UCSD-AML1 (cell line): ENCODE data around the gene RELB.
A peak's percentile ranks its signal among the peaks of the same experiment; 100 is the strongest.
"Not testable (repeated sequence)": the region's sequence is repeated elsewhere in the genome, so short reads cannot be mapped to it uniquely, and the experiment has no call there.

Experiments
- DNase-seq: peaks from one replicate; lab custom pipeline; 2025; ENCODE audit not compliant: unreplicated experiment; lab: John Stamatoyannopoulos, UW

RELB gene

DNA sequence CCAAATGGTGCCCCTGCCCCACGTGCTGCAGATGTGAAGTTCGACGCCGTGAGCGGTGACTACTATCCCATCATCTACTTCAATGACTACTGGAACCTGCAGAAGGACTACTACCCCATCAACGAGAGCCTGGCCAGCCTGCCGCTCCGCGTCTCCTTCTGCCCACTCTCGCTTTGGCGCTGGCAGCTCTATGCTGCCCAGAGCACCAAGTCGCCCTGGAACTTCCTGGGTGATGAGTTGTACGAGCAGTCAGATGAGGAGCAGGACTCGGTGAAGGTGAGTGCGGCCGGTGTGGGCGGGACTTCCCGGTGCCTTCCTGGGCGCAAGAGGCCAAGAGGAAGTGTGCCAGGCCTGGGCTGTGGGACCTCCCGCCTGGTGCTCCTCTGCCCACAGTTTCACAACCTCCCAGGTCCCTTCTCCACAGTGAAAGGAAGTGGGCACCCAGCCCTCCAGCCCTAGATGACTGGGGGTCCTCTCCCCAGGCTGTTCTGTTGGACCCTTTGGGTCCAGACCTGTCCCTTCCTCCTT, 14.1 kb upstream of the RELB start:
- DNase-seq, result no peak

DNA sequence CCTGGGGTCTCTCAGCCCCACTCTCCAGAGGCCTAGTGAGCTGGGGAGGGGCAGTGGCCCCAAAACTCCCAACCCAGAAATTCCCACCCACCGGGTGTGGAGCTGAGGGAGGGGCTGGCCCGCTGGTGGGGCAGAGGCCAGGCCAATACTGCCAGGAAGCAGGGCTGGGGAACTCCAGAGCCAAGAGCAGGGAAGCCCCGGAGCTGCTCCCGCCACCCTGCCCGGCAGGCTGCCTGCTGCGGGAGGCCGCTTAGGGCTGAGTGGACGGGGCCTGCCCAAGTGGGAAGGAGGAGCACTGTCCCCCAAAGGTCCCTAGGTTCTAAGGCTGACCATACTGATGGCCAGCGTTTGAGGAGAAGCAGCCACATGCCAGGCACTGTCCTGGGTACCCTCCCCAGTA, 13.0 kb upstream of the RELB start:
- no peak for DNase-seq

DNA sequence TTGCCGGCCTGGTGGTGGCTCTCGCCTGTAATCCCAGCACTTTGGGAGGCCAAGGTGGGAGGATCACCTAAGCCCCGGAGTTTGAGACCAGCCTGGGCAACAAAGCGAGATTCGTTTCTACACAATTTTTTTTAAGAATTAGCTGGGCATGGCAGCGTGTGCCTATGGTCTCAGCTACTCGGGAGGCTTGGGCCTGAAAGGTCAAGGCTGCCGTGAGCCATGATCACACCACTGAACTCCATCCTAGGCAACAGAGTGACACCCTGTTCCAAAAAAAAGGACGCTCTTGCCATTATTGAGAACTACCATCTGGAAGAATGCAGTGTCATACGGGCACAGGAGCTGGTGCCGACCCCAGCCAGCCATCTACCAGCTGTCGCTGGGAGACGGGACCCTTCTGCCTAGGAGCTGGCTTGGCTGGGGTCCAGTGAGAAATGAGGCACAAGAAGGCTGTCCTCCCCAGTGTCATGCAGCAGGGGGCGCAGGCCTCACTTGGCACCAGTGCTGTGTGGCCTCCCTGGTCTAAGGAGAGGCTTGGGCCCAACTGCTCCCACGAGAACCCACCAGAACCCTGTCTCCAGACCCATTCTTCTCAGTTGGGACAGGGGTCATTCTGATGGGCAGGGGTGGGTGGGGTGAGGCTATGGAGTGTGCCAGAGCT, 12.2 kb upstream of the RELB start:
- peak; percentile 43 for DNase-seq

DNA sequence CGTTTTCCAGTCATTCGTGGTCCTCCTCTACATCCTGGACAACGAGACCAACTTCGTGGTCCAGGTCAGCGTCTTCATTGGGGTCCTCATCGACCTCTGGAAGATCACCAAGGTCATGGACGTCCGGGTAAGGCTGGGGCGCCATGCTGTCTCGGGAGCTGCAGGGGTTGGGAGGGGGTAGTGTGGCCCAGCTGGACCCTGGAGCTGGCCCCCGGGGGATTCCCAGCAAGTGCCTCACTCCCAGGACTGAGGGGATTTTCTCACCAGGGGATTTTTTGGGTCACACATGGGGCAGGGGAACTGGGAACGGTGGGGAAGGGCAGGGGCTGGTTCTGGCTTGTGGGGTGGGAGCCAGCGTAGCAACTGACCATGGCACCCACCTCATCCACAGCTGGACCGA, 10.8 kb upstream of the RELB start:
- DNase-seq, result no peak

DNA sequence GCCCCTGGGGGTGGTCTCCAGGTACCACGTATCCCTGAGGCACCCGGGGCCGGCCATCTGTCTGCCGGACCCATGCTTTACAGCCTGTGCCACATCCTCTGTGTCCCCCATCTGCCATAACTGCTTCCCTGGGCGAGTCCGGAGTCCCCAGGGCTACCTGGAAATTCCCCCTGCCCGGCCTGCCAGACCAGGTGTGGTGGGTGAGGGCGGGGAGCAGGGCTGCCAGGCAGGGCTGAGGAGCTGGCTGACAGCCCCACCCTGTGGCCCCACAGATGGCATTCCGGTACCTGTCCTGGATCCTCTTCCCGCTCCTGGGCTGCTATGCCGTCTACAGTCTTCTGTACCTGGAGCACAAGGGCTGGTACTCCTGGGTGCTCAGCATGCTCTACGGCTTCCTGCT, 10.3 kb upstream of the RELB start:
- no peak for DNase-seq

DNA sequence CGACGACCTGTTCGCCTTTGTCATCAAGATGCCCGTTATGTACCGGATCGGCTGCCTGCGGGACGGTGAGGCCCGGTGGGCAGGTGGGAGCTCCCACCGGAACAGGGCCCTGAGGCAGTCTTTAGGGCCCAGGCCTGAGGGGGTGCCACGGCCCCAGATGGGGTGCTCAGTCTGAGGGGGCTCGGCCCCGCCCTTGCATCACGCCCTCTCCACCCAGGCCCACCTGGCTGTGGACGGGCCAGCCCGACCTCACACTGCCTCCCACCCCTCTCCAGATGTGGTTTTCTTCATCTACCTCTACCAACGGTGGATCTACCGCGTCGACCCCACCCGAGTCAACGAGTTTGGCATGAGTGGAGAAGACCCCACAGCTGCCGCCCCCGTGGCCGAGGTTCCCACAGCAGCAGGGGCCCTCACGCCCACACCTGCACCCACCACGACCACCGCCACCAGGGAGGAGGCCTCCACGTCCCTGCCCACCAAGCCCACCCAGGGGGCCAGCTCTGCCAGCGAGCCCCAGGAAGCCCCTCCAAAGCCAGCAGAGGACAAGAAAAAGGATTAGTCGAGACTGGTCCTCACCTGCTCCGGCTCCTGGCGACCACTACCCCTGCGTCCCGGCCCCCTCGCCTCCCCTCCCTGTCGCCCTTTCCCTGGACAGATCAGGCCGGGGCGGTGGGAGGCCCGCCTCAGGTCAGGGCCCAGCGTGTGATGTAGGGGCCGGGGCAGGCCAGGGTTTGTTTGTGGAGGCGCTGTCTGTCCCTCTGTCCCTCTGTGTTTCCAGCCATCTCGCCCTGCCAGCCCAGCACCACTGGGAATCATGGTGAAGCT, 8.7 kb upstream of the RELB start:
- no peak for DNase-seq

DNA sequence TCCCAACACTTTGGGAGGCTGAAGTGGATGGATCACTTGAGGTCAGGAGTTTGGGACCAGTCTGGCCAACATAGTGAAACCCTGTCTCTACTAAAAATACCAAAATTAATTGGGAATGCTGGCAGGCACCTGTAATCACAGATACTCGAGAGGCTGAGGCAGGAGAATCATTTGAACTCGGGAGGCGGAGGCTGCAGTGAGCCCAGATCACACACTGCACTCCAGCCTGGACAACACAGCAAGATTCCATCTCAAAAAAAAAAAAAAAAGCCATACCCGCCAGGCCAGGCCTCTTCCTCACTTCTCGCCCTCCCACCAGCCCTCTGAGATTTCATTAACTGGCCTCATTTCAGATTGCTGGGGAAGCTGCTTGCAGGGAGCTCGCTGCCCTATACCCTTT, 7.7 kb upstream of the RELB start:
- DNase-seq, result no peak

DNA sequence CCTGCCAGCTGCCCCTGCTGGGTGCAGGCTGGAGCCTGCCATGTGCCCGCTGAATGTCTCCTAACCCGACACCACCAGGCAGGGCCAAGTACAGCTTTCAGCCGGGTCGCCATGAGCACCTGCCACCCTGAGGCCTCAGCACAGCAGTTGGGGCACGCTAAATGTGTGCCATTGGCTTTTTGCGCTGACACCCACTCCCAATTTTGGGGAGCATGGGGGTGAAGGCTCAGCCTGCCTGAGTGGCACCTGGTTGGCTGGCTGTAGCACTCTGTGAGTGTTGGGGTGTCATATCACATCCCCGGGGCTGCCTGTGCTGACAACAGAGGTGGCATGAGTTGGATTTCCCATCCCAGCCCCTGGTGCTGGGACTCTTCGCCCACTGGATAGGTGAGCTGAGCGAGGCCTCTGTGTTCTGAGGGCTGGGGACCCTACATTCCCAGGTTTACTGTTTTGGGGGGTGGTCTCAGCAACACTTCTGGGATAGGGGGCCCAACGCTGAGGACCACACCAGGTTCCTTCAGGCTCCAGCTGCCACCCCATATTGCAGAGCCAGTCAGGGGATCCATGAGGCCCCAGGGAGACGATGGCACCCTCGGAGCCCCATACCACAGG, 7.2 kb upstream of the RELB start:
- DNase-seq, result no peak

DNA sequence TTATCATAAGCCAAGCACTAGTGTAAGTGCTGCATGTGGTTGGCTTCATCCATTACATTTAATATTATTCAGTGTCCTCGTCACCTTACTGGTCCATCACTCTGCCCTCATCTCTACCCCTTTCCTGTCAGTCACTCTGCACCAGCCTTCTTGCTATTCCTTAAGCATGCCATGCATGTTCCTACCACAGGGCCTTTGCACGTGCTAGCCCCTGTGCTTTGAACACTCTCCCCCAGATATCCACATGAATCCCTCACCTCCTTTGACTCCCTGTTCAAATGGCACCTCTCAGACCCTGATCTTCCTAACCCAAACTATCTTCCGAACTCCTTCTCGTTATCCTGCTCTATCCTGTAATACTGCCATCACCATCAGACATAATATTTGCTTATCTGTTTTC, 3.2 kb upstream of the RELB start:
- DNase-seq, result no peak

DNA sequence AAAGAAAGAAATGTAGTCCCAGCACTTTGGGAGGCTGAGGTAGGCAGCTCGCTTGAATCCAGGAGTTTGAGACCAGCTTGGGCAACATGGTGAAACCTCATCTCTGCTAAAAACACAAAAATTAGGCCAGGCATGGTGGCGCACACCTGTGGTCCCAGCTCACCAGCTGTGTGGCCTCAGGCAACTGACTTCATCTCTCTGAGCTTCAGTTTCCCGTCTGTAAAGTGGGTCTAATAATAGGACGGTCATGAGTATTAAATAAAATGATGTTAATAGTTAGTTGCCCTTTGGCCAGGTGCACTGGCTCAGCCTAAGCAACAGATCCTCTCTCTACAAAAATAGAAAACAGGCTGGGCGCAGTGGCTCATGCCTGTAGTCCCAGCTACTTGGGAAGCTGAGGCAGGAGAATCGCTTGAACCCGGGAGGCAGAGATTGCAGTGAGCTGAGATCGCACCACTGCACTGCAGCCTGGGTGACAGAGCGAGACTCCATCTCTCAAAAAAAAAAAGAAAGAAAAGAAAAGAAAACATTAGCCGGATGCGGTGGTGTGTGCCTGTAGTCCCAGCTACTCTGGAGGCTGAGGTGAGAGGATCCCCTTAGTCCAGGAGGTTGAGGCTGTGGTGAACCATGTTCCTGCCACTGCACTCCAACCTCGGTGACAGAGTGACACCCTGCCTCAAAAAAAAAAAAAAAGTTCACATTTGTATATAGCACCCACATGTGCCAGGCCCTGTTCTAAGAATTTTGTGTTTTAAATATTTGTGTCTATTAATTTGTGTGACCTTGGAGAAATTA, 1.9 kb upstream of the RELB start:
- DNase-seq, result not testable (repeated sequence)

DNA sequence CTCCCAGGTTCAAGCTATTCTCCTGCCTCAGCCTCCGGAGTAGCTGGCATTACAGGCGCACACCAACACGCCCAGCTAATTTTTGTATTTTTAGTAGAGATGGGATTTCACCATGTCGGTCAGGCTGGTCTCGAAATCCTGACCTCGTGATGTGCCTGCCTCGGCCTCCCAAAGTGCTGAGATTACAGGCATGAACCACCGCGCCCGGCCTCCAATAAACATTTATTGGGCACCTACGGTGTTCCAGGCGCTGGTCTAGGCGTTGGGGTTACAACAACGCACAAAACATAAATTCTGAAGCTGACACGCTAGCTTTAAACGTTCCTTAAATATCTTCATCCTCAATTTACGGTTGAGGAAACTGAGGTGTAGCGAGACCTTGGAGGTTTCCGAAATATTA, 599 bp upstream of the RELB start:
- DNase-seq, result not testable (repeated sequence)

DNA sequence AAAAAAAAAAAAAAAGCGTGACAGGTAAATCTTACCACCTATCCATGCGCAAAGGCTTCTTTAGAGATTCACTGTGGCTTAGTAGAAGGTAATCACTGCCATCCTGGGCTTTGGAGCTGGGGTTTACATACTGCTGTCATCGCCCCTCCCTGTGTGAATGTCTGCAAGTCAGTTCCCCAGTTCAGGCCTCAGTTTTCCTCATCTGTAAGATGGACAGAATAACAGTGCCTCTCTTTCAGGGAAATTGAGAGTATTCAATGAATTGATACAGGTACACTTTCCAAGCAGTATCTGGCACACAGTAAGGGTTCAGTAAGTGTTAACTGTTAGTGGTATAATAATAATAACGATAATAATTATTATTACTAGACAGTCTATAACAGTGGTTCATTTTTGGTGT, 2.2 kb downstream of the RELB start:
- no peak for DNase-seq

DNA sequence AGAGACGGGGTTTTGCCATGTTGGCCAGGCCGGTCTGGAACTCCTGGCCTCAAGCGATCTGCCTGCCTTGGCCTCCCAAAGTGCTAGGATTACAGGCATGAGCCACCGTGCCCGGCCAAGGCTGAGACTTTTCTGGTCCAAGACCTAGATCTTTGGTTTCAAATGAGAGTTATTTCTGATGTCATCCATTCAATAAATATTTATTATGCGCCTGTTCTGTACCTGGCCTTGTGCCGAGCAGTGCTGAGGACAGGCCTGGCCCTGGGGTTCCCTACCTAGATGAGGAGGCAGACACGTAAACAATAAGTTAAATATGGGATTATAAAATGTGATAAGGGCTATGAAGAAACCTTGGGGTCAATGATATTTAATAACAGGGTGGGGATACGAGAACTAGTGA, 4.5 kb downstream of the RELB start:
- no peak for DNase-seq

DNA sequence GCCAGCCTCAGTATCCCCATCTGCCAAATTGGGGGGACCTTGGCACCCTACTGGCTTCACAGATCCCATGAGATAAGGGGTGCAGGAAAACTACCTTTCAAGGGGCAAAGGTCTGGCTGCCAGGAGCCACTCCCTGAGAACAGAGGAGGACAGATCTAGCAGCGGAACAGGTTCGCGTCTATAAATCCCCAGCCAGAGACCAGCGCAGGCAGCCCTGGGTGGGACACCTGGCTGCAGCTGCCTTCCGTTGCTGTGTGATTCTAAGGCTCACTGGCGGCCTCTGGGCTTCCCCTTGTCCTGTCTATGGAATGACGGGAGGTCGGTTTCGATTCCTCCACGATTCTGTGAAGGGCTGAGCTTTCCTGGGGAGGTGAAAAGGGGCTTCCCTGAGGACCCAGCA, 7.3 kb downstream of the RELB start:
- no peak for DNase-seq

DNA sequence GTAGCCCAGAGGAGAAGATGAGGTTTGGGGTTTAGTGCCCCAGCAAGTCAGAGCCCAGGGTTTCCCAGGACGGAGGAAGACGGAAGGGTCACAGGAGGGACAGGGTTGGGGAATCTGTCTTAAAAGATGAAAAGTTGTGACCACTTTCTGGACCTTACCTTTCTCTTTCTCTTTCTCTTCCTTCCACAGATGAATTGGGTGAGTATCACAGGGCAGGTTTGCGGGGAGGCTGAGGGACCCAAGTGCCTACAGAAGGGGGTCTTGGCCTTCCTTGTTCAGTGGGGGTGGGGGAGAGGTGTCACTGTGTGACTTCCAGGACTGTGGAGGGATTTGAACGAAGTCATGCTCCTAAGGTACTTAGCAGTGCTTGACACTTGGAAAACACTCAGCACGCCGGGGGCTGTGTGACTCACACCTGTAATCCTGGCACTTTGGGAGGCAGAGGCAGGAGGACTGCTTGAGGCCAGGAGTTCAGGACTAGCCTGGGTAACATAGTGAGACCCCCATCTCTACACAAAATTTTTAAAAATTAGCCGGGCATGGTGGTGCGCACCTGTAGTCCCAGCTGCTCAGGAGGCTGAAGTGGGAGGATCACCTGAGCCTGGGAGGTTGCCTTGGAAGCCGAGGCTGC, 8.5 kb downstream of the RELB start:
- no peak for DNase-seq

DNA sequence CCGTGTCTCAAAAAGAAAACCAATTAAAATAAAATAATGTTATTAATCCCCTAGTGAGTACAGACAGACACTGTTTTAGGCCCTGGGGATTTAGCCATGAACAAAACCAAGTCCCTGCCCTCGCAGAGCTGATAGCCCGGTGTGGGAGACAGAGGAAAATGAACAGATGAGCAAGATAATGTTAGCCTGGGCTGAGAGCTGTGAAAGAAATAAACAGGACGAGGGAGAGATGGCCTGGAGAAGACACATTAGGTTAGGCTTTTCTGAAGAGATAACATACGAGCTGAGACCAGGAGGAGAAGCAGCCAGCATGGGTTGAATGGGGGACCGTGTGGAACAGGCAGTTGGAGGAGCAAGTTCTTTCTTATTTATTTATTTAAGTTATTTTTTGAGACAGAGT, 9.0 kb downstream of the RELB start:
- no peak for DNase-seq

DNA sequence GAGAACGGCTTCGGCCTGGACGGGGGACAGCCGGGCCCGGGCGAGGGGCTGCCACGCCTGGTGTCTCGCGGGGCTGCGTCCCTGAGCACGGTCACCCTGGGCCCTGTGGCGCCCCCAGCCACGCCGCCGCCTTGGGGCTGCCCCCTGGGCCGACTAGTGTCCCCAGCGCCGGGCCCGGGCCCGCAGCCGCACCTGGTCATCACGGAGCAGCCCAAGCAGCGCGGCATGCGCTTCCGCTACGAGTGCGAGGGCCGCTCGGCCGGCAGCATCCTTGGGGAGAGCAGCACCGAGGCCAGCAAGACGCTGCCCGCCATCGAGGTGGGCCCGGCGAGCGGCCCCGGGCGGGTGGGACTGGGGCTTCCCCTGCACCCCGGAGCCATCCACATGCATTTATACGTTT, 10.7 kb downstream of the RELB start:
- DNase-seq, result no peak

DNA sequence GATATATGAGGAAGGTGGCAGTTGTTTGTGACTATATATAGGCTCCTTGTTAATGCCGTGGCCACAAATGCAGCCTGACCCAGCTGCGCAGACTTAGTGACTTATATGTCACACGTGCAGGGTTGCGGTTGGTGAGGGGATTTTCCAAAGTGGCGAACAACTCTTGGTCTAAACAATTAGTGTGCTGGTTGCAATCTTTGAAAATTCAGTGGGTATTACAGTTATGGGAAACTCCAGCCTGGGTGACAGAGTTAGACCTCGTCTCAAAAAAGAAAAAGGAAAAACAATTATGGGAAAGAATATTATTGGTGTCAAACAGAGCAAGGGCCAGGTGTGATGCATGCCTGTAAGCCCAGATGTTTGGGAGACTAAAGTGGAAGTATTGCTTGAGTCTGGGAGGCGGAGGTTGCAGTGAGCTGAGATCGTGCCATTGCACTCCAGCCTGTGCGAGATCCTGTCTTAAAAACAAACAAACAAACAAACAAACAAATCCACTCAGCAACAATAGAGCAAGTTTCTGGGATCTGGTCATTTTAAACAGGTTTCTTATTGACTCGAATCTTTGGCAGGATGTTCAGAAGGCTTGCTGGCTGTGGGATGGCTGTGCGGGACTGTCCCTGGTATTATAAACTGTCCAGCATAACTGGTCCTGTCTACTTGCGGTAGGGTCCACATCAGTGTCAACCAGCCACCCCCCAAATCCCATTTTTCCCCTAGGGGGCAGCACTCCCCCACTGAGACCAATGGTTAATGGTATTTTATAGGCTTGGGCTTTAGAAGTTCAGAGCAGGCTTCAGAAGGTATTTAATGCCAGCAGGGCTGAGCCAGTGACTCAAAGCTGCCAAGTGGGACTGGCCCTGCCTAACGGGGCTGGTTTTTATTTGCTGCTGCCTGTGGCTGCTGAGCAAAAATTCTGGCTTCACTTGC, 15.4 kb downstream of the RELB start:
- DNase-seq, result peak; percentile 60

DNA sequence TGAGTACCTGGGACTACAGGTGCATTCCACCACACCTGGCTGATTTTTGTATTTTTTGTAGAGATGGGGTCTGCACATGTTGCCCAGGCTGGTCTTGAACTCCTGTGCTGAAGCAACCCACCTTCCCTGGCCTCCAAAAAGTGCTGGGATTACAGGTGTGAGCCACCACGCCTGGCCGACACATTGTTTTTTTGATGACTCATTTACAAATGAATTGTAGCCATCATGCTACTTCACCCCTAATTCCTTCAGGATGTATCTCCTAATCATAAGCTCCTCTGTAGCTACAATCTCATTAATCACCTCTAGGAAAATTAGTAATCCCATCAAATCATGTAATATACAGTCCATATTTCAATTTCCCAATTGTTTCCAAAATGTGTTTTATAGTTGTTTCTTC, 17.9 kb downstream of the RELB start:
- no peak for DNase-seq

DNA sequence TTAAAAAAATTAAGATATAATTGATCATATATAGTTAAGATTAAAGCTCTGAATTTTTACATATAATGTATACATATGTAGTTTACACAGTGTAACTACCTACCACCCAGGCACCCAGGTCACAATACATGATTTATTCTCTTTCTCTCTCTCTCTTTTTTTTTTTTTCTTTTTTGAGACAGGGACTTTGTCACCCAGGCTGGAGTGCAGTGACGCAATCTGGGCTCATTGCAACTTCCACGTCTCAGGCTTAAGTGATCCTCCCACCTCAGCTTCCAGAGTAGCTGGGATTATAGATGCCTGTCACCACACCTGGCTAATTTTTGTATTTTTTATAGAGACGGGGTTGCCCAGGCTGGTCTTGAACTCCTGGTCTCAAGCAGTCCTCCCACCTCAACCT, 18.8 kb downstream of the RELB start:
- no peak for DNase-seq
